C1 segment of cervical spinal cord (tissue), 14 donors: ENCODE measurements around the gene GNAQ.

ENCODE experiments used
- DNase-seq, 14 donors: peaks; one replicate each; lab custom pipeline; 2025; lab: John Stamatoyannopoulos, UW

The GNAQ gene

DNA sequence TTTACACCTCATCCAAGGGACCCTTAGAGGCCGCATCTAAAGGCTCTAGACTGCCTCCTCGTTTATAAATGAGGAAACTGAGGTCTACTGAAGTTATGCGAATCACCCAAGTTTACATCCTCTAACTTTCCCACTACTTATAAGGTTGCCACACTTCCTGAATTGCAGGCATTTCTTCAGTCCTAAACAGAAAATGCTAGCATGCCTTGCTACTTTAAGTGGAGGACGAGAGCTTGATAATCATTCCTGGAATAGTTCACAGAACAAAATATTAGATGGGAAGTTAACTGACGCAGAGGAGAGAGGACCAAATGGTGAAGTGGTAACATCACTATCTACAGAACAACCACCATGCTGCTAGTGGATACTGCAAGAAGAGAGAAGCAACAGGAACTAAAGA is 85.8 kb downstream of the GNAQ start:
- no peak for DNase-seq

DNA sequence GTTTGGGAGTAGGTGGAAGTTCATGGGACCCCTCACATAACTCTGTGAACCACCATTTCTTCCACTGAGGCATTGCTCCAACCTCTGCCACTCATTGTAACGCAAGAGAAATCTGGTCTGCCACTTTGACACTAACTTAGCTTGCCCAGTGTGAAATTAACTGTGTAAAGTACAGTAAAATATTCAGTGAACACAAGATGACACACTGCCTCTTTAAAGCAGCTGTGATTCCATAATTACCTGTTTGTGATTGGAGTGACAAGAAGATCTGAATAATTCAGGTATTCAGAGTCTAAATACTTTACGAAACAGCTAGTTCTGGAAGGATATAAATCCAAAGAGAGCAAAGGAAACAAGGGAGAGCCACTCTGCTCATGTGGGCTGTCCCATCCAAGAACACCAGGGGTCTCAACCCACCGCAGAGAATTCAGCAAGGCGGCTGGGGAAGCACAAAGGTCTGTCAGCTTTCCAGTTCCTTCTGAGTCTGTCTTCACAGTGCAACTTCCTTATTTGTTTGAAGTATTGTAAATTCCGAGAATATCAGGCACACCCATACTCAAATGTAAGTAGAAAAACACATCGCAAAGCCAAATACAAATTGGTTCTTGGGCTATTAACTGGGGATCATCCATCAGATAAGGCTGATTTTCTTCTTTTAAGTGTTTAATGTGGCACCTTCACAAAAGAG is 86.9 kb downstream of the GNAQ start:
- peak in 2 of 14 donors; percentile 13 to 22 for DNase-seq

DNA sequence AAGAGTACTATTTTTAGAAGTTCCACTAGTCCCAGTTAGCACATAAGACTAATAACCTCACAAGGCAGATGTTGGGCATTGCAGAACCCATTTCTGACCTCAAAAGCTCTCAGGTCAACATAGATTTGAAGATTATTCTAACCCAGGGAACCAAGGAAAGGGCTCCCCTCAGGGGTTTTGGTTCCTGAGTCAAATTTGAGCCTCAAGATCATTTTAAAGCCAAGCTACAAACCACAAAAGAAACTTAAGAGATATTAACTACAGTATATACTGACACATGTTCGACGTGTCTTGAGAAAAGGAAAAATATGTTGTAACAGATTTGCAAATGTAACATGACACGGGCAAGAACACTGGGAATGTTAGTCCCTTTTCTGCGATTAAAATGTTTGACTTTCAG is 88.6 kb downstream of the GNAQ start:
- DNase-seq, result no peak

DNA sequence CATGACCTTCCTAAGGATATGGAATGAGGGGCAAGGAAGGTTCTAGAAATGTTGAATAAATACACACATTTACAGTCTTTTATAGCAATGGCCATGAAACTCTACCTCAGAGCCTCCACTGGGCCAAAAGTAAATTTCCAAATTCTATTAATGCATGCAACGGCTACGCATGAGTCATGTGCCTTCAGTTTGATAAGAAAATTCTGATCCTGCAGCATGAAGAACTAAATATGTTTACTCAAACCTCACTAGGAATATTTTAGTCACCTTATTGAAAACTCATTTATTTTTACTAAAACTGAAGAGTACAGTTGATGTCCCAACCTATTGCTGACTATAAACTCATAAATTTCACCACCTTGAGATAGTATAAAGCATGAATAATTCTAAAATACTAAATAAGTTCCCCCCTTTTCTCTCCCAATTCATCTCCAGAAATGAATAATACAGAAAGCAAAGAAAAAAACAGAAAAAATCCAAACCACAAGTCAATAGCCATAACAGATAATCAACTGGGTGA is 92.4 kb downstream of the GNAQ start:
- DNase-seq, result no peak

DNA sequence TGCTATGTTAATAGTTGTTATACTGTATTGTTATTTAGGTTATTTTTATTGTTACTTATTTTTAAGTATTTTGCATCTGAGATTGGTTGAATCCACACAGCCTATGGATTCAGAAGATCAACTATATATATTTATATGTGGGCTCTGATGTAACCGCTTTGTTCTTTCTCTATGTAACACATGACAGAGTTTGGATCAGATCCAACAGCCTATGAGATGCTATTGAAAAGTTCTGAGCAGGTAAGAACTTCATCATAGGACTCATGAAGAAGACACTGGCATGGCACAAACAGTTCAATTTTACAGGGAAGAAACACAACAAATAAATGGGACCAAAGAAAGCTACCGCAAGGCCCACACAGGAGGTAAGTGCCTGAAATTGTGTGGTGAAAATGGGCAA is 93.4 kb downstream of the GNAQ start:
- DNase-seq, result no peak

DNA sequence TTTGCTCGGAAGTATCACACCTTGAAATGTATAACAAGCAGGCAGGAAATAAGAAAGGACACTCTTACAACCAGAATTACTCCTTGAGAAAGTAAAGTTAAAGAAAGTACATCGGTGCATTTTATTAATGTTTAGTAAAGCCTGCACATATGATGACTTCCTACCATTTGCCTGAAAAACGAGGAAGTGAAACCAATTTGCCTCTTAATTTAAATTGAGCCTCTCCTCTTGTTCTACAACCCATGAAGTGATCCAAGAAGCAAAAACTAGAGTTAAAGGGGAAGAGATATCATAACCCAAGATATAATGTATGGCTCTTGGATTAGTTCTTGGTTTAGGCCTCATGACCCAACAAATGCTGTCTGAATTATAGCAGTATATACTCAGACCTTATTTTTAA is 95.6 kb downstream of the GNAQ start:
- no peak for DNase-seq

DNA sequence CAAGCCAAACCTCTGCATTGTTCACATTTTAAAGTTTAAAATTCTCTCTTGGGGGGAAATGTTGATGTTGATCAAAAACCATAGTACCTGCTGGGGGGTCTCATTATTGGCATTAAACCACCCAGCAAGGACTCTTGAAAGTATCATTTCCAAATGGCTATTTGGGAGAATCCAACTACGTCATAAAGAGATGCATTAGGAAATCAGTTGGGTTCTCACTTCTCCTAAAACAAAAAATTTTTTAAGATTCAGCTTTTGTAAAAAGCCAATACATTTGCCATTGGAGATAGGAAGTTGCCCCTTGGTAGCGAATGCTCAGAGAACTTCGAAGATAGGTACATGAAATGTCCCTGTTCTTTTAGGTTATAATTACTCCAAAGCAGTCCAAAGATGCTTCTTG is 96.4 kb downstream of the GNAQ start:
- no peak for DNase-seq

DNA sequence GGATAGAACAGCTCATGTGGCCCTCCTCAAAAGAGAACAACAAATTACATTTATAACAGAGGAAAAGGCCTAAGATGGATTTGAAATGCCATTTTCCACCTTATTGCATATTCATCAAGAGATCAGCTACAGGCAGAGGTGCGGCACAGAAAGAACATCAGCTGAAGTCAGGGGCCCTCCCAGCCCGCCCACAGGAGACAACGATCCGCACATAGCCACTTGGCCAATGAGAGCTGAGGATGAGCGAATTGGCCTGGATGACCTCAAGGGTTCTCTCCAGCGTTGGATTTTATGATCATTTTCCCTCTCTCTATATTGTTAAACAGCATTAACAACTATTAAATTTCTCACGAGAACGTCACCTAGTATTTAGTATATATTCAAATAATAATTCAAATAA is 97.6 kb downstream of the GNAQ start:
- no peak for DNase-seq

DNA sequence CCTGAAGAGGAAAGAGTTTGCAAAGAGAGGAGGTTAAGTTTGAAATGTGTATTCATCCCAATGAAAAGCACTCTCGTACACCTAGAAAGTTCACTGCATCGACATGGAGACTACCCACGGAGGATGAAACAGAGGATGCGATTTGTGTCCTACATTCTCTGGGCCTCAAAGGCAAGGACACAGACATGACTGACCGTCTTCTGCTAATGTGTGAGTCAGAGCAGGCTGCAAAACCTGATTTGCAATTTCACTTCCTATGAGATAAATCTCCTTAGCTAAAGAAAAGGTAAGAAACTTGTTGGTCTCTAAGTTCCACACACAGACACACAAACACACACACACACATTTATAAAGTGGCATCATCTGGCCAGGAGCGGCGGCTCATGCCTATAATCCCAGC is 98.6 kb downstream of the GNAQ start:
- no peak for DNase-seq

DNA sequence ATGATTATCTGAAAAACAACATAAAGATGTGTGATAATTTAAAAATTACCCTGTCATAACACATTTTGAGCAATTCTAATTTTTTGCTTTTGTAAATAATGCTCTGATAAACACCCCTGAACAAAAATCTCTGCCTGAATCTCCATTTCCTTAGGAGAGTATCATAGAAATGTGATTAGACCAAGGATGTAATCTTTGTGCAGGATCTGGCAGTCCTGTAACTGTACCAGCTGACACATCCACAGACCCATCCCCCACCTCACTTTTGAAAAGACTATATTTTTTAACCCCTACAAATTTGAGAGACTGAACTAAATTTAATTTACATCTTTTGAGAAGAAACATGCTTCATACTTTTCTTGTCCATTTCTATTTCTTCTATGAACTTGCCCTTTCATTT is 101.7 kb downstream of the GNAQ start:
- no peak for DNase-seq

DNA sequence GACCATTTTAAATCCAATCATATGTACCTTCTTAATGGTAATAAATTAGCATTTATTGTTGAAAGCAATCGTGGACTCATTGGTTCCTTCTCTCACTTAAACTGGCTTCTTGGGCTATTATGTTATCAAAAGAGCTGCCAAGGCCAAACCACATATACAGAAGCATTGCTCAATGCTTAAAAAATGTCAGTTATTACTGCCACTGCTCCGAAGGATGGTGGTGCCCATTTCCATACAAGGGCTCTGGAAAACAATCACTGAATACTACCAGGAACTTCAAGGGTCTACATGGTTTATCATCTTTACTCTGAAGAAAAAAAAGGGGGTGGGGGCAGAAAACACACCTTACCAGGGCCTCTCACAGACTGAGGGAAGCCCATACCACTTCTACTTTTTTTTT is 104.3 kb downstream of the GNAQ start:
- no peak for DNase-seq

DNA sequence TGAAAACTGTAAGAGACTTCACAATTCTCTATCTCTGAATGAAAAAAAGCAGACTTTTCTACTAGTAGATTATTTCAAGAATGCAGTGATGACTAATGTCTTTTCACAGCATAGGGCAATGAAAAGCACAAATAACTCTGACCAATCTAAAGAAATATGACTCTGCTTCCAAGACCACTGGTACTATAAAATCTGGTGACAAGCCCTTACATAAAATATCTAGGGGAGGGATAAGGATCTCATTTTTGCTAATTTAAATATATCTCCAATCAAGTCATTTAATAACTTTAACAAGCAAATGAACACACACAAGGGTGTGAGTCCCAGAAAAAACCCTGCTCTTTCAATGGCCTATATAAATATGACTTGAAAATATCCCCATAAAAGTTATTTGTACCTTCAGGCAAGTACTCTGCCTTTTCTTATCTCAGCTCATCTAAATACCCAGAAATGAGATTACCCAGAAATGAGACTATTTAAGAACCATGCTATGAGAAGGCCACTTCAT is 105.2 kb downstream of the GNAQ start:
- DNase-seq, result no peak

DNA sequence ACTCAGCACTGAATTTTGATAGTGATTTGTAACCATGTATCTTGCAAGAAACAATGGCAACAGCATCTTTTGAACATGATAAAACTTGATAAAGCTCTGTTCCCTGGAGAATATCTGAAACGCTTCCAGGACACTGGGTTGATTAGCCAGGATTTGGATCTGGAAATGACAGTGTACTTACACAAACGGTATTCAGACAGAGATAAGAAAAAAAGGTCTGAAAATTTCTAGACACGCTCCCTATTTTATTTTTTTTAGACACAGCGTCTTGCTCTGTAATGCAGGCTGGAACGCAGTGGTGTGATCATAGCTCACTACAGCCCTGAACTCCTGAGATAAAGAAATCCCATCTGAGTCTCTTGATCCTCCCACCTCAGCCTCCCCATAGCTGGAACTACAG is 109.0 kb downstream of the GNAQ start:
- DNase-seq, result no peak

DNA sequence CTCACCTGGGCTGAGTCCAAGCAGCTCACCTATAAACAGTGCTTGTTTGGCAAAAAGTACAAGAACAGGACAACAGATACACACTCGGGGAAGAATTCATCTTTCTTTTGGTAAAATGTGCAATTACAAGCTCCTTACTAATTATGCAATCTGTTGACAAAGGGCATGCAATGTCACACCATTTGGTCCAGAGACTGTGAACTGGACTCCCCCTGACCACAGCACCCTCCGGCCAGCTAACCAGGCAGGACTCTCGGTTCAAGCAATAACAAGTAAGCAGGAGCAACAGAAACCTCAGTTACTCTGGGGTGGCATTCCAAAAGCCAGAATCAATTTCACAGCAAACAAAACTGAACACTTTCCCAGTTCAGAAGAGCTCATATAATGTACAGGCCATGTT is 113.8 kb downstream of the GNAQ start:
- no peak for DNase-seq

DNA sequence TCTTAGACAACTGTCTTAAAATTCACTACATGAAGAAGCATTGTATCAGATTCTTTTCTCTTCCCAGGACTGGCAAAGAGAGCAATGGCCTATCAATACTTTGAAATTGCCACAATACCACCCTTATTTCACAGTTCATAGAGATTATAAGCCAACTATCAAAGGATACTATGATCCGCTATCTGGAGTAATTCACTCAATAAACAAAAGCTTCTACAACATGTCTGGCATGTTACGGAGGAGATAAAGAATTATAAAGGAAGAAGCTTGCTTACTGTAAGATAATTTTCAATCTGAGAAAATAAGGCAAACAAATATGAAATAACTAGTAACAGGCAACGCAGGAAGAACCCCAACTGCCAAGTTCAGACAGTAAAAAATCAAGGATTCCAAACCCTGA is 114.8 kb downstream of the GNAQ start:
- no peak for DNase-seq

DNA sequence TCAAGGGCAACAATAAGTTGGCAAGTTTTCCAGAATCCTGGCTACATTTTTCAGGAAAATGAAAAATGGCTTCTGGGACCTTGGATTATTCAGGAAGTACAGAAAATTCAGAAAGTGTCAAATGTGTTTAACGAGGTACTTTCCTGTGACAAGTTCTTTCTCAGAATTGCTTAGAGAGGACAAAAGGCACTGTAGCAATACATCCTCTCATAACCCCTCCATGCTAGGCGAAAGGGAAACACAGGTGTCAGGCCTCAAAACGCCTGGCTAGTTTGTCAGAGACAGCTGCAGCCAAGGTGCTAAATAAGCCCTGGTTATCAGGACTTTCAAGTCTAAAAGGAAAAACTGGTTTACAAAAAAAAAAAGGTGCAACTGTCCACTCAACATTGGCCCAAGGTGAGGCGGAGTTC is 115.2 kb downstream of the GNAQ start:
- no peak for DNase-seq

DNA sequence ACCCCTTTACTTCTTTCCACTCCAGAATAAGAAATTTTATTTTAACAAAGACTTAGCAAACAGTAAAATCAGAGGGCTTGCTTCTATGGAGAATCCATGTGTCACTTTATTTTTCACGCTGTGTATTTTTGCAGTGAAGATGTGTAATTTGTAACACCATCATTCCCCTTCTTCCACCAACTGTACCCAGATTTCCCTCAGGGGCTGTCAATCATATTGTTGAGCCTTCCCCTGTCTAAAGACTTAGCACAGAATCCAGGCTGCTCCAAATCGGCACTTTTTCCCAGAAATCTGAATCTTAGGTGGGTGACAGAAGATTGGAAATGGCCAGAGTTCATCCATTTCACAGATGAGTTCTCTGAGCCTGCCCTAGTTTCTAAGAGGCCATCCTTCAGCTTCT is 115.9 kb downstream of the GNAQ start:
- DNase-seq, result no peak

DNA sequence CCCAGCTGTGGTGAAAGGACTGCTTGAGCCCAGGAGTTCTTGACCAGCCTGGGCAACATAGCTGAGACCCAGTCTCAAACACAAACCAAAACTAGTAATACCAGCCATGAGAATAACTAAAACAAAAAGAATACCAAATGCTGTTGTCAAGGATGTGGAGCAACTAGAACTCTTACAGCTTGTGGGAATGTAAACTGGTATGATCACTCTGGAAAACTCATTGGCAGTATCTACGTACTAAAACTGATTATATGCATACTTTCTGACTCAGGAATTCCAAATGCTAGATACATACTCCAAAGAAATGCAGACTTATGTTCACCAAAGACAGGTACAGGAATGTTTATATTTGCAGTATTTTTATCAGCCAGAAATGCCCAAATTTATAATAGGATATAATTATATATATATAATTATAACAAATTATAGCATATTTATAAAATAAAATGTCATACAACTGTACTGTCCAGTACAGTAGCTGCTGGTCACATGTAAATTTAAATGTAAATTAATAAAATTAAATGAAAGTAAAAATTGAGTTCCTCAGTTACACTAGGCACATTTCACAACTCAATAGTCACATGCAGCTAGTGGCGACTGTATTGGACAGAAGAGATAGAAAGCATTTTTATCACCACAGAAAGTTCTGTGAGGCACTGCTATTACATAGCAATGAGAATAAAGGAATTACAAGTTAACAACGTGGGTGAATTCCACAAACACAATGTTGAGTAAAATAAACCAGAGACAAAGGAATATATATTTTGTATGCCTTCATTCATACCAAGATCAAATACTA is 118.5 kb downstream of the GNAQ start:
- DNase-seq, result no peak

DNA sequence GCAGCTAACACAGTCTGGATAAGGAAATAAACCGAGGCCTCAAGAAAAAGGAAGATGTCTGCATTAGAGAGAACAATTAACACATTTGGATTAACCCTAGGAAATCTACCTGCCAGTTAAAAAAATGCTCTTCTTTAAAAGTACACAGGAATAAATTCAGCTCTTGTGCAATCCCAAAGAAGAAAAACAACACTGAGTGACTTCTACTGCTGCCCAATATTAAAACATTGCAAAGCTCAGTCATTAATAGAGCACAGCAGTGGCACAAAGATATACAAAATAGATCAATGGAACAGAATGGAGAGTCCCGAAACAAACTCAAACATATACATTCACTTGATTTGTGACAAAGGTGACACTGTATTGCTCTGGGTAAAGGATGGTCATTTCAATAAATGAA is 119.7 kb downstream of the GNAQ start:
- no peak for DNase-seq

DNA sequence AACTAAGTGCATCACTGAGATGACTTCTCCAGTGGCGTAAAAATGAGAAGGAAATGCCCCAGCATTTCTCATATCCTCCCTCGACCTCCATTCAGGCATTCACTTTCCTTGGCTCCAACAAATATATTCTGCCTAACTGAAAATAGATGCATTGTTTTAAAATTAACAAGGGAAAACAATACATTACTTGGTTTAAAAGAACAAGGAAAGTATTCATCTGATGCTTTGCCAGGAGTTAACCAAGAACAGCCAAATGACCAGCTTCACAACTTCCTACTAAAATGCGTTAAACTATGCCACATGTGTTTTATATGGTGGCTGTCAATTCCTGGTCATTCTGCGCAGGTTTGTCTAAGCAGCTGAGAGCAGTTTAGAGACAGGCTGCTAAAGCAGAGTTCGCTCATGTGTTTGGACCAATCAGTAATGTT is 121.4 kb downstream of the GNAQ start:
- DNase-seq, result peak in 1 of 14 donors; percentile 19

DNA sequence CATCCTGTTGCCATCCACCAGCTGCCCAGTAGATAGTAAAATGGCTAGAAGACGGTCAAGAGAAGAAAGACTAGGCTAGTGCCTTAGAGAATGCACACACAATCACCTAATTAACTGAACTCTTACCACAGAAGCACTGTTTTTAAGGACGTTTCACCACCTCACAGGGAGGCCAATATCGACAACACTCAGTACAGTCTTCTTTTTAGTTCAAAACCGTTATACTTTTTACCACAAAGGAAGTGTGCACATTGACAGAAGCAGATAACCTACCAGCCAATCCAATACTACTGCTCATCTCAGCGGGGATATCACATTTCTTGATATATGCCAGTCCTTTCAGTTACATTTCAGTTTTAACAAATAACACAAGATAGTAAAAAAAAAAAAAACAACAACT is 122.3 kb downstream of the GNAQ start:
- DNase-seq, result no peak

DNA sequence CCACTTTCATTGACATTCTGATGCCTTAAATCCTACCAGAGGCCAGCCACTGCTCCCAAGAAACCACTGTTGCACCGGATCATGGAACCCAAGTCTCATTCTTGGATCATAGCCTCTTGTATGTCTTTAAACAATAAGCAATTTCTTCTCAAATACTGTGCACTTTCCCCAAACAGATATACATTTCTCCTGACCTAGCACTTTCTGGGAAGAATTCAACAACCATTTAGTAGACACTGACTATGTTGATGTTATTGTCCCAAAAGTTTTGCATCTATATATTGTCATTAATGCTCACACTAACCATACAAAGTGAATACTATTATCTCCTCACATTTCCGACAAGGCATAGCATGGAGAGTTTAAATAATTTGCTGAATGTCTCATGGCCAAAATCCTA is 123.3 kb downstream of the GNAQ start:
- no peak for DNase-seq

DNA sequence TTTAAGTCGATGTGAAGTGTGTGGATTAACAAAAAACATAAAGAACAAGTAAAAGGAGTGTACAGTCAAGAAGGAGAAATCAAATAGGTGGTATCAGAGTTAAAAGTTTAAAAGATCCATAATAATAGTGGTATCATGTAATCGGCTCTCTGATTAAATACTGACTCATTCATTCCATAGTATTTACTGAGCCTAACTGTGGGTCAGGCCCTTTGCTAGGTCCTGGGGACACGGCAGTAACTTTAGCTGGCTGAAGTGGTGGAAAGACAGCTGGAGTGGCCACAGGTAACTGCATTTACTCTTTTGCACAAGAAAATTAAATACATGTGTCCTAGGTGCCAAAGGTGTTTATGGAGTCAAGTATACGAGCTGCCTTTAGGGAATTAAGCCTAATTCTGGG is 124.0 kb downstream of the GNAQ start:
- no peak for DNase-seq
